ENCODE measurements around the gene SNAPC1. TPM values are rescaled to one million over a fixed set of nuclear protein-coding genes. Genes with fewer than 3 reads are reported as not detected.

Gene SNAPC1
- total RNA-seq, 1 experiment from 2014 or later, result 8.6 TPM

DNA sequence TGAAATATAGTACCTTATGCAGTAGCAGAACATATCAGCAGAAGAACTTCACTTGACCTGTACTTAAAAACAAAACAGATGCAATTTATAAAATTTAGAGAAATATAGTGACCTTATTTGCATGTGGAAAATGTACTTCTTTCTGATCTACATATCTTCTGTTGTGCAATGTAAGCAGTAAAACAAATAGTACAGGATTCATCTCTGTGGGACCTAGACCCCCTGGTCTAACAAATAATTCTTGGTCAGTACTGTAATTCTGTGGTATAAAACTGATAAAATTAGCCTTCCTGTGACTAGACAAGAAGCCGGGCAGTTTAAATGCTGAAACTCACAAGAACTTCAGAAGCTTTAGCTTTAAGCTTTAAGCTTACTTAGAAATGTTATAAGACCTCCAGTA, 45.3 kb upstream of the SNAPC1 start:
- Histone ChIP-seq H3K4me1 (ENCODE audit: control insufficient read depth, insufficient read depth, low read length) (peaks cover 5% of the 10 kb centered on the region; the same call in 1 of the 2 replicates), H3K36me3 (ENCODE audit: control insufficient read depth, insufficient read depth, low read length) (no peaks in the 10 kb centered on the region), H3K4me3 (ENCODE audit: low read depth in 2 of 2, low read length in 2 of 2) (no peak overlapping the region), H3K9me3 (ENCODE audit: control insufficient read depth, insufficient read depth, low read depth, low read length) (no peaks in the 10 kb centered on the region), H3K27me3 (ENCODE audit: control insufficient read depth, insufficient read depth, low read length) (no peaks in the 10 kb centered on the region), H3K27ac (ENCODE audit: low read length) (no peak overlapping the region)
- ATAC-seq (no peak), DNase-seq (ENCODE audit: low read depth, low spot score) (no peak)
- intact Hi-C loops (cut with micrococcal nuclease; ENCODE audit: unreplicated experiment) (loop anchor here (10.0 kb wide), 1 partner anchor 242 kb away; no protein-coding TSS in a partner anchor), in situ Hi-C loops (cut with HindIII; ENCODE audit: low pct_unique_long_range_greater_than_20kb, low sequenced_read_pairs) (no loop called here)
- POLR2A ChIA-PET, result interaction anchor here (0.8 kb wide), 1 partner anchor 126 kb away, joined by 5 read pairs; no protein-coding TSS in a partner anchor
- CTCF ChIA-PET, result no interaction called here
- BruUV-seq (replicated peaks), result no TSS peak
- TF ChIP-seq POLR2AphosphoS5 (IDR thresholded peaks at IDR 0.05; ENCODE audit: low read depth, low read length) (no peak), CTCF (IDR thresholded peaks at IDR 0.05) (no peak), TCF7L2 (IDR thresholded peaks at IDR 0.05; ENCODE audit: low read depth, low read length) (no peak)

GRCh38 chr14:61718039-61718438, 44.2 kb upstream of the SNAPC1 start:
- Histone ChIP-seq H3K27me3 (ENCODE audit: control insufficient read depth, insufficient read depth, low read length) (no peaks in the 10 kb centered on the region), H3K9me3 (ENCODE audit: control insufficient read depth, insufficient read depth, low read depth, low read length) (no peaks in the 10 kb centered on the region), H3K4me1 (ENCODE audit: control insufficient read depth, insufficient read depth, low read length) (peaks cover 5% of the 10 kb centered on the region; the same call in 1 of the 2 replicates), H3K4me3 (ENCODE audit: low read depth in 2 of 2, low read length in 2 of 2) (no peak overlapping the region), H3K27ac (ENCODE audit: low read length) (no peak overlapping the region), H3K36me3 (ENCODE audit: control insufficient read depth, insufficient read depth, low read length) (peaks cover 3% of the 10 kb centered on the region)
- DNase-seq (ENCODE audit: low read depth, low spot score) (no peak), ATAC-seq (no peak)
- no peak for TF ChIP-seq TCF7L2 (IDR thresholded peaks at IDR 0.05; ENCODE audit: low read depth, low read length)
- TF ChIP-seq, protein P1, sequence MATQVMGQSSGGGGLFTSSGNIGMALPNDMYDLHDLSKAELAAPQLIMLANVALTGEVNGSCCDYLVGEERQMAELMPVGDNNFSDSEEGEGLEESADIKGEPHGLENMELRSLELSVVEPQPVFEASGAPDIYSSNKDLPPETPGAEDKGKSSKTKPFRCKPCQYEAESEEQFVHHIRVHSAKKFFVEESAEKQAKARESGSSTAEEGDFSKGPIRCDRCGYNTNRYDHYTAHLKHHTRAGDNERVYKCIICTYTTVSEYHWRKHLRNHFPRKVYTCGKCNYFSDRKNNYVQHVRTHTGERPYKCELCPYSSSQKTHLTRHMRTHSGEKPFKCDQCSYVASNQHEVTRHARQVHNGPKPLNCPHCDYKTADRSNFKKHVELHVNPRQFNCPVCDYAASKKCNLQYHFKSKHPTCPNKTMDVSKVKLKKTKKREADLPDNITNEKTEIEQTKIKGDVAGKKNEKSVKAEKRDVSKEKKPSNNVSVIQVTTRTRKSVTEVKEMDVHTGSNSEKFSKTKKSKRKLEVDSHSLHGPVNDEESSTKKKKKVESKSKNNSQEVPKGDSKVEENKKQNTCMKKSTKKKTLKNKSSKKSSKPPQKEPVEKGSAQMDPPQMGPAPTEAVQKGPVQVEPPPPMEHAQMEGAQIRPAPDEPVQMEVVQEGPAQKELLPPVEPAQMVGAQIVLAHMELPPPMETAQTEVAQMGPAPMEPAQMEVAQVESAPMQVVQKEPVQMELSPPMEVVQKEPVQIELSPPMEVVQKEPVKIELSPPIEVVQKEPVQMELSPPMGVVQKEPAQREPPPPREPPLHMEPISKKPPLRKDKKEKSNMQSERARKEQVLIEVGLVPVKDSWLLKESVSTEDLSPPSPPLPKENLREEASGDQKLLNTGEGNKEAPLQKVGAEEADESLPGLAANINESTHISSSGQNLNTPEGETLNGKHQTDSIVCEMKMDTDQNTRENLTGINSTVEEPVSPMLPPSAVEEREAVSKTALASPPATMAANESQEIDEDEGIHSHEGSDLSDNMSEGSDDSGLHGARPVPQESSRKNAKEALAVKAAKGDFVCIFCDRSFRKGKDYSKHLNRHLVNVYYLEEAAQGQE (IDR thresholded peaks at IDR 0.05; ENCODE audit: insufficient read depth in 1 of 2, low read depth in 2 of 2, low read length in 1 of 2), result no peak
- TF ChIP-seq CTCF (IDR thresholded peaks at IDR 0.05), result no peak
- TF ChIP-seq POLR2AphosphoS5 (IDR thresholded peaks at IDR 0.05; ENCODE audit: low read depth, low read length), result no peak
- no peak for TF ChIP-seq SIN3A (IDR thresholded peaks at IDR 0.05; ENCODE audit: borderline replicate concordance, insufficient read depth, low read depth, low read length)
- ChIA-PET POLR2A (interaction anchor here (0.6 to 0.8 kb wide), 2 partner anchors 125 to 222 kb away, joined by 5 read pairs; no protein-coding TSS in a partner anchor), CTCF (no interaction called here)
- no TSS peak for BruUV-seq (replicated peaks)
- in situ Hi-C loops (cut with HindIII; ENCODE audit: low pct_unique_long_range_greater_than_20kb, low sequenced_read_pairs) (no loop called here), intact Hi-C loops (cut with micrococcal nuclease; ENCODE audit: unreplicated experiment) (loop anchor here (10.0 kb wide), 1 partner anchor 243 kb away; no protein-coding TSS in a partner anchor)
